Measurements from ENCODE around the gene PGA4. TPM values are rescaled to one million over a fixed set of nuclear protein-coding genes. Genes with fewer than 3 reads are reported as not detected.
A peak's percentile ranks its signal among the peaks of the same experiment; 100 is the strongest.
"Not testable (repeated sequence)": the region's sequence is repeated elsewhere in the genome, so short reads cannot be mapped to it uniquely, and the experiment has no call there.

Gene PGA4
- total and polyA plus RNA-seq, 7 experiments from 2014 or later, result 1.9 TPM; not detected in 6

GRCh38 chr11:61198948-61199523 is 23.1 kb upstream of the PGA4 start:
- intact Hi-C loops (cut with micrococcal nuclease), result no loop called here
- no peak for ATAC-seq
- Mint-ChIP-seq H3K4me3 (no peak overlapping the region), H3K4me1 (peaks cover 0 to 4% (median 0%) of the 10 kb centered on the region in 7 donors), H3K27me3 (peaks cover 0 to 22% (median 14%) of the 10 kb centered on the region in 5 donors), H3K36me3 (no peaks in the 10 kb centered on the region), H3K27ac (no peak overlapping the region), H3K9me3 (peaks cover 0 to 6% (median 0%) of the 10 kb centered on the region in 11 donors)
- Histone ChIP-seq H3K27ac (ENCODE audit: low read depth, low read length) (no peak overlapping the region), H3K4me3 (ENCODE audit: low read length) (no peak overlapping the region), H3K9me3 (ENCODE audit: control insufficient read depth in 2 of 3, low read length in 3 of 3) (no peaks in the 10 kb centered on the region), H3K27me3 (ENCODE audit: control insufficient read depth in 2 of 2, insufficient read depth in 2 of 2, low read length in 2 of 2) (no peaks in the 10 kb centered on the region), H3K36me3 (ENCODE audit: control insufficient read depth in 2 of 3, insufficient read depth in 3 of 3, low read length in 3 of 3) (no peaks in the 10 kb centered on the region), H3K4me1 (ENCODE audit: control insufficient read depth in 2 of 2, insufficient read depth in 2 of 2, low read length in 2 of 2) (no peaks in the 10 kb centered on the region)
- no peak for DNase-seq
- ChIA-PET CTCF (no interaction called here), POLR2A (no interaction called here)

GRCh38 chr11:61201476-61201875 is 20.7 kb upstream of the PGA4 start:
- ATAC-seq (no peak), DNase-seq (no peak)
- Mint-ChIP-seq H3K9me3 (peaks cover 0 to 6% (median 0%) of the 10 kb centered on the region in 11 donors), H3K27ac (no peak overlapping the region), H3K36me3 (no peaks in the 10 kb centered on the region), H3K27me3 (peaks cover 0 to 18% (median 14%) of the 10 kb centered on the region in 5 donors), H3K4me3 (no peak overlapping the region), H3K4me1 (peaks cover 0 to 3% (median 0%) of the 10 kb centered on the region in 7 donors)
- H3K9me3 ChIP-seq (ENCODE audit: control insufficient read depth in 2 of 3, low read length in 3 of 3), result no peaks in the 10 kb centered on the region
- POLR2A ChIA-PET, result no interaction called here
- H3K27ac ChIP-seq (ENCODE audit: low read depth, low read length), result no peak overlapping the region
- H3K4me3 ChIP-seq (ENCODE audit: low read length), result no peak overlapping the region
- H3K27me3 ChIP-seq (ENCODE audit: control insufficient read depth in 2 of 2, insufficient read depth in 2 of 2, low read length in 2 of 2), result no peaks in the 10 kb centered on the region
- CTCF ChIA-PET, result no interaction called here
- H3K36me3 ChIP-seq (ENCODE audit: control insufficient read depth in 2 of 3, insufficient read depth in 3 of 3, low read length in 3 of 3), result no peaks in the 10 kb centered on the region
- intact Hi-C loops (cut with micrococcal nuclease), result no loop called here
- H3K4me1 ChIP-seq (ENCODE audit: control insufficient read depth in 2 of 2, insufficient read depth in 2 of 2, low read length in 2 of 2), result no peaks in the 10 kb centered on the region

GRCh38 chr11:61202950-61203746 is 19.0 kb upstream of the PGA4 start, which contains the start of gene PGA3:
PGA3 (plus strand) TSS chr11:61203515; CDS start chr11:61203565, 50 bp downstream.
- H3K27me3 ChIP-seq (ENCODE audit: control insufficient read depth in 2 of 2, insufficient read depth in 2 of 2, low read length in 2 of 2); DNase-seq; H3K9me3 ChIP-seq (ENCODE audit: control insufficient read depth in 2 of 3, low read length in 3 of 3); H3K4me3 Mint-ChIP-seq; H3K27ac ChIP-seq (ENCODE audit: low read depth, low read length); H3K4me3 ChIP-seq (ENCODE audit: low read length); intact Hi-C loops (cut with micrococcal nuclease); H3K4me1 ChIP-seq (ENCODE audit: control insufficient read depth in 2 of 2, insufficient read depth in 2 of 2, low read length in 2 of 2); POLR2A ChIA-PET; H3K36me3 Mint-ChIP-seq; H3K4me1 Mint-ChIP-seq; ATAC-seq; H3K27ac Mint-ChIP-seq; H3K36me3 ChIP-seq (ENCODE audit: control insufficient read depth in 2 of 3, insufficient read depth in 3 of 3, low read length in 3 of 3); H3K9me3 Mint-ChIP-seq: not testable (repeated sequence)
- CTCF ChIA-PET, result interaction anchor here (0.7 kb wide), 1 partner anchor 46 kb away, joined by 4 read pairs; no protein-coding TSS in a partner anchor
- peaks cover 0 to 15% (median 14%) of the 10 kb centered on the region in 5 donors for H3K27me3 Mint-ChIP-seq

- H3K27ac Mint-ChIP-seq; H3K9me3 Mint-ChIP-seq; H3K4me3 Mint-ChIP-seq; intact Hi-C loops (cut with micrococcal nuclease); H3K4me1 Mint-ChIP-seq; H3K27ac ChIP-seq (ENCODE audit: low read depth, low read length); H3K27me3 ChIP-seq (ENCODE audit: control insufficient read depth in 2 of 2, insufficient read depth in 2 of 2, low read length in 2 of 2); H3K9me3 ChIP-seq (ENCODE audit: control insufficient read depth in 2 of 3, low read length in 3 of 3); H3K4me3 ChIP-seq (ENCODE audit: low read length); H3K36me3 ChIP-seq (ENCODE audit: control insufficient read depth in 2 of 3, insufficient read depth in 3 of 3, low read length in 3 of 3); DNase-seq; POLR2A ChIA-PET; H3K4me1 ChIP-seq (ENCODE audit: control insufficient read depth in 2 of 2, insufficient read depth in 2 of 2, low read length in 2 of 2); H3K36me3 Mint-ChIP-seq: not testable (repeated sequence)
- peaks cover 0 to 15% (median 12%) of the 10 kb centered on the region in 5 donors for H3K27me3 Mint-ChIP-seq
- CTCF ChIA-PET, result interaction anchor here (0.7 kb wide), 1 partner anchor 47 kb away, joined by 4 read pairs; no protein-coding TSS in a partner anchor
- ATAC-seq, result peak; percentile 55
Observed at GRCh38 chr11:61203873-61204272, 18.3 kb upstream of the PGA4 start.

GRCh38 chr11:61204502-61205059 is 17.6 kb upstream of the PGA4 start:
- H3K27me3 Mint-ChIP-seq, result peaks cover 0 to 14% (median 11%) of the 10 kb centered on the region in 5 donors
- POLR2A ChIA-PET; DNase-seq; H3K36me3 Mint-ChIP-seq; H3K4me3 ChIP-seq (ENCODE audit: low read length); H3K27ac Mint-ChIP-seq; H3K9me3 Mint-ChIP-seq; H3K9me3 ChIP-seq (ENCODE audit: control insufficient read depth in 2 of 3, low read length in 3 of 3); H3K27me3 ChIP-seq (ENCODE audit: control insufficient read depth in 2 of 2, insufficient read depth in 2 of 2, low read length in 2 of 2); H3K27ac ChIP-seq (ENCODE audit: low read depth, low read length); H3K4me1 ChIP-seq (ENCODE audit: control insufficient read depth in 2 of 2, insufficient read depth in 2 of 2, low read length in 2 of 2); H3K4me3 Mint-ChIP-seq; H3K4me1 Mint-ChIP-seq; ATAC-seq; H3K36me3 ChIP-seq (ENCODE audit: control insufficient read depth in 2 of 3, insufficient read depth in 3 of 3, low read length in 3 of 3); intact Hi-C loops (cut with micrococcal nuclease); CTCF ChIA-PET: not testable (repeated sequence)

GRCh38 chr11:61207636-61208310 is 14.4 kb upstream of the PGA4 start:
- H3K27ac ChIP-seq (ENCODE audit: low read depth, low read length); intact Hi-C loops (cut with micrococcal nuclease); H3K36me3 ChIP-seq (ENCODE audit: control insufficient read depth in 2 of 3, insufficient read depth in 3 of 3, low read length in 3 of 3); DNase-seq; POLR2A ChIA-PET; H3K4me1 Mint-ChIP-seq; H3K9me3 Mint-ChIP-seq; CTCF ChIA-PET; H3K9me3 ChIP-seq (ENCODE audit: control insufficient read depth in 2 of 3, low read length in 3 of 3); H3K27me3 ChIP-seq (ENCODE audit: control insufficient read depth in 2 of 2, insufficient read depth in 2 of 2, low read length in 2 of 2); H3K4me1 ChIP-seq (ENCODE audit: control insufficient read depth in 2 of 2, insufficient read depth in 2 of 2, low read length in 2 of 2); H3K4me3 Mint-ChIP-seq; ATAC-seq; H3K27ac Mint-ChIP-seq; H3K36me3 Mint-ChIP-seq; H3K4me3 ChIP-seq (ENCODE audit: low read length); H3K27me3 Mint-ChIP-seq: not testable (repeated sequence)
